ENCODE measurements around the gene CHADL.

The CHADL gene

GRCh38 chr22:41234815-41235695, 5.7 kb downstream of the CHADL start:
- no peak for TF ChIP-seq SPI1 (IDR thresholded peaks at IDR 0.05; ENCODE audit: low read depth, low read length)
- no peak for TF ChIP-seq POLR2A (IDR thresholded peaks at IDR 0.05; ENCODE audit: low read depth, low read length)
- no peak for DNase-seq (ENCODE audit: insufficient read length, low spot score)
- FAIRE-seq, result no peak

- FAIRE-seq (no peak), DNase-seq (ENCODE audit: insufficient read length, low spot score) (no peak)
- TF ChIP-seq SPI1 (IDR thresholded peaks at IDR 0.05; ENCODE audit: low read depth, low read length), result no peak
- TF ChIP-seq POLR2AphosphoS5 (IDR thresholded peaks at IDR 0.05; ENCODE audit: low read depth, low read length), result no peak
- TF ChIP-seq POU2F2 (IDR thresholded peaks at IDR 0.05; ENCODE audit: low read depth, low read length), result no peak
- TF ChIP-seq POLR2A (IDR thresholded peaks at IDR 0.05; ENCODE audit: low read depth, low read length), result no peak
- no peak for TF ChIP-seq TAF1 (IDR thresholded peaks at IDR 0.05; ENCODE audit: low read depth, low read length)
- no peak for TF ChIP-seq PAX5 (IDR thresholded peaks at IDR 0.05; ENCODE audit: insufficient read depth, low read length, severe bottlenecking)
Observed at GRCh38 chr22:41231369-41231768, 9.4 kb downstream of the CHADL start.

- FAIRE-seq (no peak), DNase-seq (ENCODE audit: insufficient read length, low spot score) (no peak)
- TF ChIP-seq POLR2A (IDR thresholded peaks at IDR 0.05; ENCODE audit: low read depth, low read length) (no peak), PAX5 (IDR thresholded peaks at IDR 0.05; ENCODE audit: insufficient read depth, low read length, severe bottlenecking) (no peak), SPI1 (IDR thresholded peaks at IDR 0.05; ENCODE audit: low read depth, low read length) (no peak), POU2F2 (IDR thresholded peaks at IDR 0.05; ENCODE audit: low read depth, low read length) (no peak), TAF1 (IDR thresholded peaks at IDR 0.05; ENCODE audit: low read depth, low read length) (no peak), POLR2AphosphoS5 (IDR thresholded peaks at IDR 0.05; ENCODE audit: low read depth, low read length) (no peak)
Observed at GRCh38 chr22:41230401-41230785, 10.3 kb downstream of the CHADL start.

GRCh38 chr22:41229730-41230400, 10.9 kb downstream of the CHADL start:
- FAIRE-seq (no peak), DNase-seq (ENCODE audit: insufficient read length, low spot score) (no peak)
- TF ChIP-seq SPI1 (IDR thresholded peaks at IDR 0.05; ENCODE audit: low read depth, low read length) (no peak), PAX5 (IDR thresholded peaks at IDR 0.05; ENCODE audit: insufficient read depth, low read length, severe bottlenecking) (no peak), POLR2AphosphoS5 (IDR thresholded peaks at IDR 0.05; ENCODE audit: low read depth, low read length) (no peak), POLR2A (IDR thresholded peaks at IDR 0.05; ENCODE audit: low read depth, low read length) (no peak), TAF1 (IDR thresholded peaks at IDR 0.05; ENCODE audit: low read depth, low read length) (no peak), POU2F2 (IDR thresholded peaks at IDR 0.05; ENCODE audit: low read depth, low read length) (no peak)

- no peak for FAIRE-seq
- no peak for DNase-seq (ENCODE audit: insufficient read length, low spot score)
- no peak for TF ChIP-seq SPI1 (IDR thresholded peaks at IDR 0.05; ENCODE audit: low read depth, low read length)
- TF ChIP-seq POLR2A (IDR thresholded peaks at IDR 0.05; ENCODE audit: low read depth, low read length), result no peak
- TF ChIP-seq POLR2AphosphoS5 (IDR thresholded peaks at IDR 0.05; ENCODE audit: low read depth, low read length), result no peak
- no peak for TF ChIP-seq TAF1 (IDR thresholded peaks at IDR 0.05; ENCODE audit: low read depth, low read length)
- no peak for TF ChIP-seq PAX5 (IDR thresholded peaks at IDR 0.05; ENCODE audit: insufficient read depth, low read length, severe bottlenecking)
- TF ChIP-seq POU2F2 (IDR thresholded peaks at IDR 0.05; ENCODE audit: low read depth, low read length), result no peak
Observed at GRCh38 chr22:41229215-41229614, 11.5 kb downstream of the CHADL start.

GRCh38 chr22:41226723-41227655, 13.7 kb downstream of the CHADL start:
- no peak for FAIRE-seq
- TF ChIP-seq PAX5 (IDR thresholded peaks at IDR 0.05; ENCODE audit: insufficient read depth, low read length, severe bottlenecking), result no peak
- DNase-seq (ENCODE audit: insufficient read length, low spot score), result no peak

- FAIRE-seq, result no peak
- DNase-seq (ENCODE audit: insufficient read length, low spot score), result no peak
- no peak for TF ChIP-seq TAF1 (IDR thresholded peaks at IDR 0.05; ENCODE audit: low read depth, low read length)
- TF ChIP-seq POLR2A (IDR thresholded peaks at IDR 0.05; ENCODE audit: low read depth, low read length), result no peak
- no peak for TF ChIP-seq SPI1 (IDR thresholded peaks at IDR 0.05; ENCODE audit: low read depth, low read length)
- no peak for TF ChIP-seq POLR2AphosphoS5 (IDR thresholded peaks at IDR 0.05; ENCODE audit: low read depth, low read length)
- no peak for TF ChIP-seq POU2F2 (IDR thresholded peaks at IDR 0.05; ENCODE audit: low read depth, low read length)
- no peak for TF ChIP-seq PAX5 (IDR thresholded peaks at IDR 0.05; ENCODE audit: insufficient read depth, low read length, severe bottlenecking)
Observed at GRCh38 chr22:41223535-41223934, 17.2 kb downstream of the CHADL start.

- TF ChIP-seq POLR2AphosphoS5 (IDR thresholded peaks at IDR 0.05; ENCODE audit: low read depth, low read length) (no peak), TAF1 (IDR thresholded peaks at IDR 0.05; ENCODE audit: low read depth, low read length) (no peak), POLR2A (IDR thresholded peaks at IDR 0.05; ENCODE audit: low read depth, low read length) (no peak), SPI1 (IDR thresholded peaks at IDR 0.05; ENCODE audit: low read depth, low read length) (no peak), PAX5 (IDR thresholded peaks at IDR 0.05; ENCODE audit: insufficient read depth, low read length, severe bottlenecking) (no peak), POU2F2 (IDR thresholded peaks at IDR 0.05; ENCODE audit: low read depth, low read length) (no peak)
- FAIRE-seq (no peak), DNase-seq (ENCODE audit: insufficient read length, low spot score) (no peak)
Observed at GRCh38 chr22:41222846-41223507, 17.8 kb downstream of the CHADL start.
